Measurements from ENCODE around the gene YES1. TPM values are rescaled to one million over a fixed set of nuclear protein-coding genes. Genes with fewer than 3 reads are reported as not detected.

Gene YES1
- total RNA-seq, 1 donor from 2014 or later, result 17.1 TPM

DNA sequence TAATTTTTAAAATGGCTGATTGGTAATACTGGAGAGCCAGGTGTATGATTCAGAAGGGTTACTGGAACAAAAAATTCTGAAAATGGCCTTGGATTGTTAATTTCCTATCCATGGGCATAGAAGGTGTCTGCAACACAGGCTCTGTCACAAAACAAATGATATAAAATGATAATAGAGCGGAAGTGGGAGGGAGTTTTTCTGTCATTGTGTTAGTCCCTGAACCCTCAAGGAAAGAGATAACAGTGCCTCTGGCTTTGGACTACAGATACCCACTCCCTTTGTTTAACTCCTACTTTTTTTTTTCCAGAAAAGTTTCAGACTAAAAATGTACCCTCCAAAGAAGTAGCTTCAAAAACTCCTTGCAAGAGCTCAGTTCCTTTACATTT, 28.0 kb upstream of the YES1 start:
- no peaks in the 10 kb centered on the region for H3K4me1 Mint-ChIP-seq (ENCODE audit: low read depth, unreplicated experiment)
- TF ChIP-seq, protein P1, sequence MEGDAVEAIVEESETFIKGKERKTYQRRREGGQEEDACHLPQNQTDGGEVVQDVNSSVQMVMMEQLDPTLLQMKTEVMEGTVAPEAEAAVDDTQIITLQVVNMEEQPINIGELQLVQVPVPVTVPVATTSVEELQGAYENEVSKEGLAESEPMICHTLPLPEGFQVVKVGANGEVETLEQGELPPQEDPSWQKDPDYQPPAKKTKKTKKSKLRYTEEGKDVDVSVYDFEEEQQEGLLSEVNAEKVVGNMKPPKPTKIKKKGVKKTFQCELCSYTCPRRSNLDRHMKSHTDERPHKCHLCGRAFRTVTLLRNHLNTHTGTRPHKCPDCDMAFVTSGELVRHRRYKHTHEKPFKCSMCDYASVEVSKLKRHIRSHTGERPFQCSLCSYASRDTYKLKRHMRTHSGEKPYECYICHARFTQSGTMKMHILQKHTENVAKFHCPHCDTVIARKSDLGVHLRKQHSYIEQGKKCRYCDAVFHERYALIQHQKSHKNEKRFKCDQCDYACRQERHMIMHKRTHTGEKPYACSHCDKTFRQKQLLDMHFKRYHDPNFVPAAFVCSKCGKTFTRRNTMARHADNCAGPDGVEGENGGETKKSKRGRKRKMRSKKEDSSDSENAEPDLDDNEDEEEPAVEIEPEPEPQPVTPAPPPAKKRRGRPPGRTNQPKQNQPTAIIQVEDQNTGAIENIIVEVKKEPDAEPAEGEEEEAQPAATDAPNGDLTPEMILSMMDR (IDR thresholded peaks at IDR 0.05; ENCODE audit: partially characterized antibody, unreplicated experiment), result no peak
- H3K27me3 Mint-ChIP-seq (ENCODE audit: unreplicated experiment), result peaks cover 5% of the 10 kb centered on the region
- DNase-seq, result no peak
- no peak overlapping the region for H3K4me3 Mint-ChIP-seq (ENCODE audit: unreplicated experiment)
- H3K27ac Mint-ChIP-seq (ENCODE audit: unreplicated experiment), result no peak overlapping the region
- H3K36me3 Mint-ChIP-seq (ENCODE audit: unreplicated experiment), result no peaks in the 10 kb centered on the region
- peaks cover 3% of the 10 kb centered on the region for H3K9me3 Mint-ChIP-seq (ENCODE audit: unreplicated experiment)

DNA sequence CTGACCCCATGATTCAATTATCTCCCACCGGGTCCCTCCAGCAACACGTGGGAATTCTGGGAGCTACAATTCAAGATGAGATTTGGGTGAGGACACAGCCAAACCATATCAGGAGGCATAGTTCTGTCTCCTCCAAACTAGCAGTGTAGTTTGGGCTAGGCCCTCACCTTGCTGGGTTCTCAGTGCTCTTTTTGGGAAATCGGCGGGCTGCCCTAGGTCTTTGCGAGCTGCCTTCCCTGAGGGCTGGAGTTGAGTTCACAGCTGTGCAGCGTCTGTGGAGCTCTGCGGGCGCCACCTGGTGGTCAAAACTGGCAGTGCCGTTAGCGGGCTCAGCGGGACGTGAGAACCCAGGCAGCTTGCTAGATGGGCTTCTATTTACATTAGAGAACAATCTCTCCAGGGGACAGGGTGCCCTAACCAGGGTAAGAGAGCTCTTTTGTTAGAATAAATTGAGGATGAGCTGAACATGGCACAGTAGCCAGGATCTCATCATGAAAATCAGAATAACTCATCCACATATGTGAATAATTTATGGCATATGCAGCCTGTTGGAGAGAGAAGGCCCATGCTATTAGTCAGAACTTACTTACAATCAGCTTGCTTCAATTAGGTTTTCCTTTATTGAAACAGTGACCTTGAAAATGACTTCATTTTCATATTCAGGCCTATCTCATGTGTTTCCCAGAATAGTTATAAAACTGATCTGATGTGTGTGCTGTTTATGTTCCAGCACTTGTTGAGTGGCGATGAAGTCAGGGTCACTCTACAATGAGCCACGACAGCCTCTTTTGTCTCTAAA, 27.4 kb upstream of the YES1 start:
- H3K4me3 Mint-ChIP-seq (ENCODE audit: unreplicated experiment), result no peak overlapping the region
- TF ChIP-seq, protein P1 (IDR thresholded peaks at IDR 0.05; ENCODE audit: partially characterized antibody, unreplicated experiment), result peak; percentile 99
- H3K27me3 Mint-ChIP-seq (ENCODE audit: unreplicated experiment), result peaks cover 5% of the 10 kb centered on the region
- H3K9me3 Mint-ChIP-seq (ENCODE audit: unreplicated experiment), result peaks cover 3% of the 10 kb centered on the region
- H3K27ac Mint-ChIP-seq (ENCODE audit: unreplicated experiment), result no peak overlapping the region
- peak; percentile 97 for DNase-seq
- H3K36me3 Mint-ChIP-seq (ENCODE audit: unreplicated experiment), result no peaks in the 10 kb centered on the region
- no peaks in the 10 kb centered on the region for H3K4me1 Mint-ChIP-seq (ENCODE audit: low read depth, unreplicated experiment)

DNA sequence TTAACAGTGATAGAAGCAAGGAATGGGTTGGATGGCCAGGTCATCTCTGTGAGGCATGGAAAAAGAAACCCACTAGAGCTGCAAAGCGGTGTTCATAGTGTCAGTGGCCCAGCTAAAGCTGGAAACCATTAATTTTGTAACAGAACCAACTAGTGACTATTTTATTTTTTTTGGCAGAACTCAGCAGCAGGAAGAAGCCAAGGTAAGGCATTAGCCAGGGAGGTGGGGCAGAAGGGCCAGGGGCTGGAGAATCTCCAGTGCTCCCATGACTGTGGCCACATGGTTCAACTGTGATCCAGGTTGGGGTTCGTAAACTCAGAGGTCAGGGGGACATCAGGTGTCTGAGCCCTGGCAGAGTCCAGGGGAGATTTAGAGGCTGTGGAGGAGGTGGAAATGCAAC, 25.9 kb upstream of the YES1 start:
- peaks cover 3% of the 10 kb centered on the region for H3K27me3 Mint-ChIP-seq (ENCODE audit: unreplicated experiment)
- no peaks in the 10 kb centered on the region for H3K9me3 Mint-ChIP-seq (ENCODE audit: unreplicated experiment)
- H3K36me3 Mint-ChIP-seq (ENCODE audit: unreplicated experiment), result no peaks in the 10 kb centered on the region
- H3K4me3 Mint-ChIP-seq (ENCODE audit: unreplicated experiment), result no peak overlapping the region
- H3K4me1 Mint-ChIP-seq (ENCODE audit: low read depth, unreplicated experiment), result peaks cover 3% of the 10 kb centered on the region
- DNase-seq, result no peak
- no peak overlapping the region for H3K27ac Mint-ChIP-seq (ENCODE audit: unreplicated experiment)
- TF ChIP-seq, protein P1 (IDR thresholded peaks at IDR 0.05; ENCODE audit: partially characterized antibody, unreplicated experiment), result no peak

DNA sequence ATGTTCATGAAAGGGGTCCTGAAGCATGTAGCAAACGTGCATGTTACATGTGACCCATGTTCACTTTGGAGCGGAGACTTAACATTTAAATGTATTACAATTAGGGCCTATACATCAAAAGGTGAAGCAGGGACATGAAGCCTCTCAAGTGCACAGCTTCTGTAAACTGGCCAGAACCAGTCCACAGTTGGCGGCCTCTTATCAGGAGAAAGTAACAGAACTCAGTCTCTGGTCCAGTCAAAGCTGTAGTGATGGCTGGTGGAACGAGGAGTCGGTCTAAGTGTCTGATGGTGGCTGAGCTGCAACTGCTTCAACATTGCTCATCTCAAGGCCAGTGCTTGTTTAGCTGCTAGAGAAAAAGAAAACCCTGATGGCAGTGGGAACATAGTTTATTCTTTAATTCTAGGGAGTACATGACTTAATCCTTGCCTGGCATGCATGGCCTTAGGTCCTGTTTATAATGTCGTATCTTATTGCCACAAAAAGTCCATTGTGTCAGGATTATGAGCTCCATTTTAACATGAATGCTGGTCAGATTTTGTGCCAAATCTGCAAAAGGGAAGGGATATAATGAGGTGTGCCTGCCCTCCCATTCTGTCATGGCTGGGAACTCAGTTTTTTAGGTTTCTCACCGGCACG, 22.2 kb upstream of the YES1 start:
- no peak for DNase-seq
- no peak overlapping the region for H3K27ac Mint-ChIP-seq (ENCODE audit: unreplicated experiment)
- no peaks in the 10 kb centered on the region for H3K9me3 Mint-ChIP-seq (ENCODE audit: unreplicated experiment)
- no peaks in the 10 kb centered on the region for H3K27me3 Mint-ChIP-seq (ENCODE audit: unreplicated experiment)
- H3K4me3 Mint-ChIP-seq (ENCODE audit: unreplicated experiment), result no peak overlapping the region
- H3K4me1 Mint-ChIP-seq (ENCODE audit: low read depth, unreplicated experiment), result peaks cover 7% of the 10 kb centered on the region
- TF ChIP-seq, protein P1 (IDR thresholded peaks at IDR 0.05; ENCODE audit: partially characterized antibody, unreplicated experiment), result no peak
- H3K36me3 Mint-ChIP-seq (ENCODE audit: unreplicated experiment), result no peaks in the 10 kb centered on the region

DNA sequence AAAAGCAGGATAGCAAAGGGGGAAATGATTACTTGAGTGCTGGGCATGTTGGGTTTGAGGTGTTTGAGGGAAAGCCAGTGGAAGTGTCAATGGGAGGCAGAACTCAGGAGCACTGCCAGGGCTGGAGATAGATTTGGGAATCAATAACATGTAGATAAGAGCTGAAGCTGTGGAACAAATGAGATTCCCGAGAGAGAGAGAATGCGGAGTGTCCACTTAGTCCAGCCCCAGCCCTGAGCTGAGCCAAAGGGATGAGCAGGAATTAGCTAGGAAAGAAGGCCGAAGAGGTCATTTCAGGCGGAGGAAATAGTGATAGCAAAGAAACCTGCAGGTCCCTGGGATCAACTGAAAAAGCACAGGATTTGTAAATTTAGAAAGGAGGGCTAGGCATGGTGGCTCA, 21.2 kb upstream of the YES1 start:
- H3K36me3 Mint-ChIP-seq (ENCODE audit: unreplicated experiment), result no peaks in the 10 kb centered on the region
- TF ChIP-seq, protein P1 (IDR thresholded peaks at IDR 0.05; ENCODE audit: partially characterized antibody, unreplicated experiment), result no peak

More for the DNA sequence above, 21.2 kb upstream of the YES1 start:
- no peak overlapping the region for H3K4me3 Mint-ChIP-seq (ENCODE audit: unreplicated experiment)
- no peaks in the 10 kb centered on the region for H3K27me3 Mint-ChIP-seq (ENCODE audit: unreplicated experiment)
- no peak for DNase-seq
- H3K27ac Mint-ChIP-seq (ENCODE audit: unreplicated experiment), result no peak overlapping the region
- no peaks in the 10 kb centered on the region for H3K9me3 Mint-ChIP-seq (ENCODE audit: unreplicated experiment)
- peaks cover 7% of the 10 kb centered on the region for H3K4me1 Mint-ChIP-seq (ENCODE audit: low read depth, unreplicated experiment)

Data from glutamatergic neuron (in vitro differentiated cells).